Stomach (tissue), 9 donors: ENCODE measurements around the gene WDR1. TPM values are rescaled to one million over a fixed set of nuclear protein-coding genes. Genes with fewer than 3 reads are reported as not detected.

ENCODE experiments used
- DNase-seq, 2 donors: peaks; one replicate each; pipeline versions ENCODE4 v3.0.0 to v3.0.0-alpha.2; 2013 to 2019
- H3K27ac ChIP-seq, 5 donors: fragments of 200-600 bp in 4 of 5; sonication (generic) in 4 of 5; one replicate each; pipeline ENCODE4 v1.5.1; 2013 to 2019; ENCODE audit warnings: mild to moderate bottlenecking in 1 of 5, moderate library complexity in 1 of 5
- H3K27me3 ChIP-seq, 3 donors: fragments of 200-600 bp; sonication (generic); one replicate each; pipeline ENCODE4 v1.5.1; 2017 to 2019; ENCODE audit warnings: mixed run types in 1 of 3
- H3K36me3 ChIP-seq, 4 donors: fragments of 200-600 bp; sonication (generic); 1 replicate in 3 of 4; 2 replicates in 1 of 4; pipeline ENCODE4 v1.5.1; 2016 to 2019
- H3K4me1 ChIP-seq, 4 donors: fragments of 200-600 bp; sonication (generic); one replicate each; pipeline ENCODE4 v1.5.1; 2016 to 2019
- H3K4me3 ChIP-seq, 4 donors: fragments of 200-600 bp; sonication (generic) in 3 of 4; one replicate each; pipeline ENCODE4 v1.5.1; 2016 to 2019; ENCODE audit warnings: mild to moderate bottlenecking in 1 of 4
- H3K9me3 ChIP-seq, 4 donors: fragments of 200-600 bp; sonication (generic); one replicate each; pipeline ENCODE4 v1.5.1; 2016 to 2019
- CTCF ChIP-seq, 7 experiments: fragments of 450-650 bp in 4 of 7; fragments of 200-600 bp in 3 of 7; sonication (generic) in 3 of 7; IDR thresholded peaks; one replicate each; pipeline ENCODE4 v1.5.1; 2016 to 2019; ENCODE audit warnings: antibody characterized with exemption in 7 of 7, control low read depth in 2 of 7, mild to moderate bottlenecking in 1 of 7
- EP300 ChIP-seq: sonication (generic); formaldehyde crosslinking; IDR thresholded peaks from one replicate; pipeline ENCODE4 v1.6.1; 2017; ENCODE audit warnings: antibody characterized with exemption
- POLR2A ChIP-seq, 4 donors: fragments of 450-650 bp; IDR thresholded peaks; one replicate each; pipeline ENCODE4 v1.6.1; 2016; ENCODE audit warnings: antibody characterized with exemption in 4 of 4, control low read depth in 2 of 4, mild to moderate bottlenecking in 1 of 4, moderate library complexity in 1 of 4
- POLR2AphosphoS5 ChIP-seq, 3 donors: sonication (generic); formaldehyde crosslinking; IDR thresholded peaks; one replicate each; pipeline ENCODE4 v1.6.1; 2016; ENCODE audit warnings: antibody characterized with exemption in 3 of 3
- WGBS, 5 donors: extraction: QIAGEN DNeasy Blood & Tissue Kit in 3 of 5; methylation state at CpG; one replicate each; pipeline versions ENCODE4 v1.1.5 to v1.1.7; 2013 to 2018; 5-methylcytosine and 5-hydroxymethylcytosine counted together
- intact Hi-C: fragments of 100-400 bp; cut with DNase I; formaldehyde crosslinking; loops from one replicate; pipeline ENCODE4 v1.15.1; 2023; ENCODE audit warnings: low total_unique reads
- polyA plus RNA-seq, 3 donors: library from polyadenylated mRNA; stranded (reverse); fragments of 200-250 nt; gene quantifications; one replicate each; pipeline ENCODE4 v1.2.3, GENCODE V29; 2013
- total RNA-seq, 5 donors: library from RNA; depleted of rRNA; stranded (reverse); fragments of >200 nt; gene quantifications; one replicate each; pipeline versions ENCODE4 v1.1.0 to v1.2.3, GENCODE V29; 2014 to 2016
- donor health status: healthy with polysubstance abuse.
- donor health status: Bipolar disorder and iron deficiency.
- donor health status: healthy.

The WDR1 gene
- total and polyA plus RNA-seq, 8 donors = 52.4 to 167 (median 110) TPM

- TF ChIP-seq POLR2A (IDR thresholded peaks at IDR 0.05) = no peak
- TF ChIP-seq CTCF (IDR thresholded peaks at IDR 0.05) = peak in 5 of 7 experiments; percentile 30 to 59 (median 50)
- peak in 1 of 3 donors; percentile 74 for TF ChIP-seq POLR2AphosphoS5 (IDR thresholded peaks at IDR 0.05)
- peak; percentile 81 to 88 for DNase-seq
- H3K27ac ChIP-seq = peak overlapping the region; percentile 47 to 70 (median 58)
- intact Hi-C loops = no loop called here
- H3K4me1 ChIP-seq = peaks cover 31 to 74% (median 45%) of the 10 kb centered on the region in 4 donors
- WGBS, 5 donors = 36 to 57% (median 45%) methylated on average over 11 of the region's 11 CpGs
- H3K36me3 ChIP-seq = peaks cover 81 to 100% (median 95%) of the 10 kb centered on the region in 4 donors
- H3K27me3 ChIP-seq = no peaks in the 10 kb centered on the region
- no peak overlapping the region for H3K4me3 ChIP-seq
- no peaks in the 10 kb centered on the region for H3K9me3 ChIP-seq
Observed at GRCh38 chr4:10089346-10089745, 27.3 kb downstream of the WDR1 start.

GRCh38 chr4:10088135-10089010 lies 28.2 kb downstream of the WDR1 start:
- no peak for DNase-seq
- intact Hi-C loops = no loop called here
- H3K4me3 ChIP-seq = no peak overlapping the region
- peaks cover 21 to 69% (median 36%) of the 10 kb centered on the region in 4 donors for H3K4me1 ChIP-seq
- TF ChIP-seq CTCF (IDR thresholded peaks at IDR 0.05) = no peak
- TF ChIP-seq POLR2A (IDR thresholded peaks at IDR 0.05) = no peak
- TF ChIP-seq POLR2AphosphoS5 (IDR thresholded peaks at IDR 0.05) = no peak
- TF ChIP-seq EP300 = no peak
- 79 to 92% (median 88%) methylated on average over 25 to 28 of the region's 28 CpGs for WGBS, 5 donors
- peak overlapping the region; percentile 47 to 70 (median 58) for H3K27ac ChIP-seq
- peaks cover 88 to 100% (median 95%) of the 10 kb centered on the region in 4 donors for H3K36me3 ChIP-seq
- no peaks in the 10 kb centered on the region for H3K27me3 ChIP-seq
- H3K9me3 ChIP-seq = no peaks in the 10 kb centered on the region

GRCh38 chr4:10087152-10087791 lies 29.3 kb downstream of the WDR1 start:
- no peak for DNase-seq
- Histone ChIP-seq H3K4me3 (no peak overlapping the region), H3K27me3 (no peaks in the 10 kb centered on the region), H3K4me1 (peaks cover 10 to 58% (median 25%) of the 10 kb centered on the region in 4 donors), H3K27ac (no peak overlapping the region), H3K36me3 (peaks cover 92 to 100% (median 99%) of the 10 kb centered on the region in 4 donors), H3K9me3 (no peaks in the 10 kb centered on the region)
- WGBS, 5 donors = 91 to 98% (median 97%) methylated on average over 10 to 12 of the region's 12 CpGs
- intact Hi-C loops = no loop called here
- TF ChIP-seq CTCF (IDR thresholded peaks at IDR 0.05) = no peak
- TF ChIP-seq EP300 = no peak
- no peak for TF ChIP-seq POLR2AphosphoS5 (IDR thresholded peaks at IDR 0.05)
- no peak for TF ChIP-seq POLR2A (IDR thresholded peaks at IDR 0.05)

- intact Hi-C loops = no loop called here
- no peaks in the 10 kb centered on the region for H3K9me3 ChIP-seq
- peaks cover 92 to 100% (median 99%) of the 10 kb centered on the region in 4 donors for H3K36me3 ChIP-seq
- H3K27me3 ChIP-seq = no peaks in the 10 kb centered on the region
- 92 to 97% (median 95%) methylated on average over 10 to 13 of the region's 13 CpGs for WGBS, 5 donors
- no peak for DNase-seq
- TF ChIP-seq CTCF (IDR thresholded peaks at IDR 0.05) (no peak), POLR2AphosphoS5 (IDR thresholded peaks at IDR 0.05) (no peak), POLR2A (IDR thresholded peaks at IDR 0.05) (no peak), EP300 (no peak)
- peaks cover 10 to 51% (median 20%) of the 10 kb centered on the region in 4 donors for H3K4me1 ChIP-seq
- no peak overlapping the region for H3K27ac ChIP-seq
- H3K4me3 ChIP-seq = no peak overlapping the region
Observed at GRCh38 chr4:10086506-10087120, 30.0 kb downstream of the WDR1 start.
